Kidney (tissue), 14 donors: ENCODE results near the gene SPTSSA. TPM values are rescaled to one million over a fixed set of nuclear protein-coding genes. Genes with fewer than 3 reads are reported as not detected.

Experiments
- DNase-seq, 5 donors: peaks; one replicate each; pipeline ENCODE4 v3.0.0-alpha.2; 2013 to 2020
- FAIRE-seq: peaks from 2 replicates; lab custom pipeline; 2012; peaks lifted over from hg19 to GRCh38; lab: Jason Lieb, UNC
- H3K27ac ChIP-seq, 2 donors: one replicate each; pipeline ENCODE4 v1.7.0; 2013; ENCODE audit warnings: low read depth in 2 of 2, low read length in 2 of 2, inconsistent platforms in 1 of 2
- H3K27me3 ChIP-seq: one replicate; pipeline ENCODE4 v1.7.1; 2013; ENCODE audit warnings: low read length, inconsistent platforms; ENCODE audit not compliant: control insufficient read depth, insufficient read depth
- H3K36me3 ChIP-seq, 3 donors: one replicate each; pipeline versions ENCODE4 v1.7.0 to v1.7.1; 2013; ENCODE audit warnings: low read length in 3 of 3, control low read depth in 1 of 3, inconsistent platforms in 1 of 3; ENCODE audit not compliant: insufficient read depth in 3 of 3, control insufficient read depth in 2 of 3
- H3K4me1 ChIP-seq, 3 donors: one replicate each; pipeline versions ENCODE4 v1.7.0 to v1.7.1; 2013; ENCODE audit warnings: low read length in 3 of 3, inconsistent platforms in 1 of 3, low read depth in 1 of 3; ENCODE audit not compliant: control insufficient read depth in 2 of 3, insufficient read depth in 2 of 3
- H3K4me3 ChIP-seq, 3 donors: one replicate each; pipeline versions ENCODE4 v1.7.0 to v1.8.1; 2013; ENCODE audit warnings: low read length in 3 of 3, control low read depth in 1 of 3, inconsistent platforms in 1 of 3
- H3K9ac ChIP-seq, 3 donors: one replicate each; pipeline versions ENCODE4 v1.7.0 to v1.7.1; 2013; ENCODE audit warnings: low read length in 3 of 3, control low read depth in 1 of 3, inconsistent platforms in 1 of 3
- H3K9me3 ChIP-seq, 3 donors: one replicate each; pipeline versions ENCODE4 v1.7.0 to v1.7.1; 2013; ENCODE audit warnings: low read length in 3 of 3, control low read depth in 1 of 3, inconsistent platforms in 1 of 3; ENCODE audit not compliant: control insufficient read depth in 2 of 3, insufficient read depth in 1 of 3
- intact Hi-C: fragments of 100-400 bp; cut with DNase I; formaldehyde crosslinking; loops from one replicate; pipeline ENCODE4 v1.11.1; 2022
- polyA plus RNA-seq: library from polyadenylated mRNA; stranded (reverse); fragments of 350-450 nt; fragmentation: Illumina TruSeq; extraction: RNeasy Lipid Tissue Mini Kit (QIAGEN cat#74804); gene quantifications from one replicate; pipeline ENCODE4 v1.2.3, GENCODE V29; 2014; ENCODE audit warnings: low read depth, low replicate concordance; ENCODE audit not compliant: insufficient read depth
- total RNA-seq: library from RNA; stranded (reverse); fragmentation: NEBNext Ultra II Directional; extraction: Animal tissue kit (Norgen Biotek cat#: 25700); gene quantifications from one replicate; pipeline ENCODE4 v1.2.1, GENCODE V29; 2021
- TF ChIP-seq, protein P1 (sequence below): IDR thresholded peaks from 3 replicates; pipeline ENCODE4 v1.5.1; 2012; ENCODE audit warnings: mild to moderate bottlenecking, moderate library complexity, borderline replicate concordance; ENCODE audit not compliant: insufficient read depth; ENCODE audit errors: extremely low read depth
- donor health status: control.
- donor health status: control.
- donor health status: control.
- donor health status: control.
- donor health status: control.
- donor health status: DM: yes; HTN: yes; CAD: no.
- donor health status: Normal renal cell carcinoma (clear cell type).

SPTSSA gene
- total and polyA plus RNA-seq, 2 donors from 2014 or later: 17.4 to 19.2 TPM

GRCh38 chr14:34465069-34465859, 3.2 kb upstream of the SPTSSA start:
- intact Hi-C loops: no loop called here
- no peak overlapping the region for H3K9ac ChIP-seq
- no peaks in the 10 kb centered on the region for H3K9me3 ChIP-seq
- no peaks in the 10 kb centered on the region for H3K27me3 ChIP-seq
- H3K4me1 ChIP-seq: peaks cover 0 to 12% (median 9%) of the 10 kb centered on the region in 3 donors
- TF ChIP-seq, protein P1, sequence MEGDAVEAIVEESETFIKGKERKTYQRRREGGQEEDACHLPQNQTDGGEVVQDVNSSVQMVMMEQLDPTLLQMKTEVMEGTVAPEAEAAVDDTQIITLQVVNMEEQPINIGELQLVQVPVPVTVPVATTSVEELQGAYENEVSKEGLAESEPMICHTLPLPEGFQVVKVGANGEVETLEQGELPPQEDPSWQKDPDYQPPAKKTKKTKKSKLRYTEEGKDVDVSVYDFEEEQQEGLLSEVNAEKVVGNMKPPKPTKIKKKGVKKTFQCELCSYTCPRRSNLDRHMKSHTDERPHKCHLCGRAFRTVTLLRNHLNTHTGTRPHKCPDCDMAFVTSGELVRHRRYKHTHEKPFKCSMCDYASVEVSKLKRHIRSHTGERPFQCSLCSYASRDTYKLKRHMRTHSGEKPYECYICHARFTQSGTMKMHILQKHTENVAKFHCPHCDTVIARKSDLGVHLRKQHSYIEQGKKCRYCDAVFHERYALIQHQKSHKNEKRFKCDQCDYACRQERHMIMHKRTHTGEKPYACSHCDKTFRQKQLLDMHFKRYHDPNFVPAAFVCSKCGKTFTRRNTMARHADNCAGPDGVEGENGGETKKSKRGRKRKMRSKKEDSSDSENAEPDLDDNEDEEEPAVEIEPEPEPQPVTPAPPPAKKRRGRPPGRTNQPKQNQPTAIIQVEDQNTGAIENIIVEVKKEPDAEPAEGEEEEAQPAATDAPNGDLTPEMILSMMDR: no peak
- no peak overlapping the region for H3K27ac ChIP-seq
- no peak overlapping the region for H3K4me3 ChIP-seq
- FAIRE-seq (no peak), DNase-seq (peak in 1 of 5 donors; percentile 18)
- no peaks in the 10 kb centered on the region for H3K36me3 ChIP-seq

DNA sequence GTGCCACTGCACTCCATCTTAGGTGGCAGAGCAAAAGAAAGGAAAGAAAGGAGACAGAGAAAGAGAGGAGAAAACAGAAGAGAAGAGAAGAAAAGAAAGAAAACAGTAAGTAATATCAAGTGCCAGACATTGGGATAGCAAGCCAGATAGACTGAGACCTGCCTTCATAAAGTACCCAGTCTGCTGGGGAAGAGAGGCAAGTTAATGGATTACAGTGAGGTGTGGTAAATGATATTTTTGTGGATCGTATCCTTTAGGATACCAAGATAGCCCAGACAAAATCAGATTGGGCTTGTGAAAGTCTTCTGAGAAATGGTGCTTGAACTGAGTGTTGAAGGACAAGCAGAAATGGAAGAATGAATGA, 1.5 kb upstream of the SPTSSA start:
- H3K27me3 ChIP-seq: no peaks in the 10 kb centered on the region
- no peak overlapping the region for H3K27ac ChIP-seq
- intact Hi-C loops: no loop called here
- H3K9me3 ChIP-seq: no peaks in the 10 kb centered on the region
- no peak for DNase-seq
- H3K4me3 ChIP-seq: no peak overlapping the region
- TF ChIP-seq, protein P1: no peak
- H3K36me3 ChIP-seq: no peaks in the 10 kb centered on the region
- no peak for FAIRE-seq
- no peak overlapping the region for H3K9ac ChIP-seq
- H3K4me1 ChIP-seq: peaks cover 0 to 12% (median 9%) of the 10 kb centered on the region in 3 donors

- intact Hi-C loops: no loop called here
- Histone ChIP-seq H3K27ac (peak overlapping the region; percentile 81 to 85), H3K36me3 (no peaks in the 10 kb centered on the region), H3K4me1 (peaks cover 0 to 12% (median 9%) of the 10 kb centered on the region in 3 donors), H3K9me3 (no peaks in the 10 kb centered on the region), H3K27me3 (no peaks in the 10 kb centered on the region), H3K9ac (peak overlapping the region; percentile 31 to 82 (median 76)), H3K4me3 (peak overlapping the region; percentile 77 to 89 (median 83))
- peak; percentile 75 to 86 (median 80) for DNase-seq
- FAIRE-seq: no peak
- TF ChIP-seq, protein P1: no peak
Measured at GRCh38 chr14:34461334-34462131, 507 bp downstream of the SPTSSA start.
